Smooth muscle cell (in vitro differentiated cells): ENCODE results near the gene RCOR2. TPM values are rescaled to one million over a fixed set of nuclear protein-coding genes. Genes with fewer than 3 reads are reported as not detected.
"Not testable (repeated sequence)": the region's sequence is repeated elsewhere in the genome, so short reads cannot be mapped to it uniquely, and the experiment has no call there.

Experiments used
- DNase-seq: peaks from one replicate; lab custom pipeline; 2025; ENCODE audit not compliant: unreplicated experiment; lab: John Stamatoyannopoulos, UW
- H2AFZ ChIP-seq: fragments of 200-600 bp; sonication (generic); 2 replicates; pipeline ENCODE4 v1.6.0; 2016; ENCODE audit warnings: antibody characterized with exemption, low read depth, mild to moderate bottlenecking
- H3F3A ChIP-seq: fragments of 200-600 bp; sonication (generic); 2 replicates; pipeline ENCODE4 v1.6.0; 2017; ENCODE audit warnings: antibody characterized with exemption, low read depth
- H3K27ac ChIP-seq: fragments of 200-600 bp; sonication (generic); 2 replicates; pipeline ENCODE4 v1.5.1; 2016; ENCODE audit warnings: low read depth, mild to moderate bottlenecking
- H3K27me3 ChIP-seq: fragments of 200-600 bp; sonication (generic); 2 replicates; pipeline ENCODE4 v1.6.1; 2016; ENCODE audit warnings: low read depth, mild to moderate bottlenecking
- H3K36me3 ChIP-seq: fragments of 200-600 bp; sonication (generic); 2 replicates; pipeline ENCODE4 v1.5.1; 2016; ENCODE audit warnings: low read depth
- H3K4me1 ChIP-seq: fragments of 200-600 bp; sonication (generic); 2 replicates; pipeline ENCODE4 v1.5.1; 2016; ENCODE audit warnings: low read depth
- H3K4me2 ChIP-seq: fragments of 200-600 bp; sonication (generic); 2 replicates; pipeline ENCODE4 v1.6.0; 2016; ENCODE audit warnings: mild to moderate bottlenecking
- H3K4me3 ChIP-seq: fragments of 200-600 bp; sonication (generic); 2 replicates; pipeline ENCODE4 v1.5.1; 2016; ENCODE audit warnings: mild to moderate bottlenecking
- H3K79me2 ChIP-seq: fragments of 200-600 bp; sonication (generic); 2 replicates; pipeline ENCODE4 v1.6.0; 2016; ENCODE audit warnings: low read depth, mild to moderate bottlenecking
- H3K9ac ChIP-seq: fragments of 200-600 bp; sonication (generic); 2 replicates; pipeline ENCODE4 v1.6.0; 2016; ENCODE audit warnings: low read depth
- H3K9me3 ChIP-seq: fragments of 200-600 bp; sonication (generic); replicated peaks from 2 replicates; pipeline ENCODE4 v1.5.1; 2016; ENCODE audit warnings: low read depth
- H4K20me1 ChIP-seq: fragments of 200-600 bp; sonication (generic); 2 replicates; pipeline ENCODE4 v1.6.0; 2016; ENCODE audit warnings: low read depth
- CTCF ChIP-seq: fragments of 200-600 bp; sonication (generic); IDR thresholded peaks from 2 replicates; pipeline ENCODE4 v1.5.1; 2017; ENCODE audit warnings: borderline replicate concordance, mild to moderate bottlenecking, antibody characterized with exemption; ENCODE audit not compliant: insufficient read depth, poor library complexity, severe bottlenecking
- WGBS: methylation state at CpG from one replicate; pipeline ENCODE4 v1.1.7; 2016; ENCODE audit warnings: low lambda C conversion rate; 5-methylcytosine and 5-hydroxymethylcytosine counted together
- polyA plus RNA-seq: library from polyadenylated mRNA; unstranded; fragments of >200 nt; fragmentation: Nextera tagmentation; extraction: Ambion mirVana; gene quantifications from 2 replicates; pipeline ENCODE4 v1.2.1, GENCODE V29; 2016
- total RNA-seq: library from RNA; depleted of rRNA; stranded (reverse); fragments of >200 nt; gene quantifications from 2 replicates; pipeline ENCODE4 v1.2.3, GENCODE V29; 2014

Gene RCOR2
- total and polyA plus RNA-seq, 2 experiments from 2014 or later: 8.5 to 8.7 TPM

GRCh38 chr11:63869171-63869591, 47.8 kb downstream of the RCOR2 start:
- H3K4me2 ChIP-seq: no peak overlapping the region
- H3F3A ChIP-seq: peaks cover 19% of the 10 kb centered on the region
- no peaks in the 10 kb centered on the region for H3K27me3 ChIP-seq
- peaks cover 99% of the 10 kb centered on the region for H4K20me1 ChIP-seq
- H3K9me3 ChIP-seq: no peaks in the 10 kb centered on the region
- no peak overlapping the region for H3K9ac ChIP-seq
- no peak overlapping the region for H3K27ac ChIP-seq
- 69% methylated on average over 7 of the region's 7 CpGs for WGBS
- no peaks in the 10 kb centered on the region for H3K36me3 ChIP-seq
- no peak for TF ChIP-seq CTCF
- no peak overlapping the region for H2AFZ ChIP-seq
- peaks cover 80% of the 10 kb centered on the region for H3K79me2 ChIP-seq
- H3K4me1 ChIP-seq: peaks cover 5% of the 10 kb centered on the region
- DNase-seq: no peak
- no peak overlapping the region for H3K4me3 ChIP-seq

GRCh38 chr11:63868399-63869064, 48.4 kb downstream of the RCOR2 start:
- H3K4me2 ChIP-seq: no peak overlapping the region
- no peak overlapping the region for H3K9ac ChIP-seq
- no peaks in the 10 kb centered on the region for H3K36me3 ChIP-seq
- H4K20me1 ChIP-seq: peaks cover 99% of the 10 kb centered on the region
- H3F3A ChIP-seq: peaks cover 19% of the 10 kb centered on the region
- no peak overlapping the region for H3K27ac ChIP-seq
- H3K4me3 ChIP-seq: no peak overlapping the region
- H3K9me3 ChIP-seq: no peaks in the 10 kb centered on the region
- H2AFZ ChIP-seq: no peak overlapping the region
- no peaks in the 10 kb centered on the region for H3K27me3 ChIP-seq
- H3K4me1 ChIP-seq: peaks cover 5% of the 10 kb centered on the region
- no peak for DNase-seq
- peaks cover 80% of the 10 kb centered on the region for H3K79me2 ChIP-seq
- WGBS: 55% methylated on average over 9 of the region's 9 CpGs
- TF ChIP-seq CTCF: no peak

- no peaks in the 10 kb centered on the region for H3K27me3 ChIP-seq
- H3K4me2 ChIP-seq: no peak overlapping the region
- no peak for TF ChIP-seq CTCF
- no peak overlapping the region for H3K9ac ChIP-seq
- H3K4me1 ChIP-seq: peaks cover 4% of the 10 kb centered on the region
- H2AFZ ChIP-seq: no peak overlapping the region
- H3F3A ChIP-seq: peaks cover 19% of the 10 kb centered on the region
- H3K36me3 ChIP-seq: no peaks in the 10 kb centered on the region
- no peak for DNase-seq
- 92% methylated on average over 4 of the region's 4 CpGs for WGBS
- peaks cover 98% of the 10 kb centered on the region for H4K20me1 ChIP-seq
- no peak overlapping the region for H3K27ac ChIP-seq
- H3K9me3 ChIP-seq: no peaks in the 10 kb centered on the region
- H3K79me2 ChIP-seq: peaks cover 74% of the 10 kb centered on the region
- H3K4me3 ChIP-seq: no peak overlapping the region
Measured at GRCh38 chr11:63867511-63867910, 49.5 kb downstream of the RCOR2 start.

GRCh38 chr11:63866211-63866610, 50.8 kb downstream of the RCOR2 start:
- Histone ChIP-seq H3F3A (peaks cover 21% of the 10 kb centered on the region), H3K9ac (no peak overlapping the region), H3K4me1 (no peaks in the 10 kb centered on the region), H3K9me3 (no peaks in the 10 kb centered on the region), H3K4me3 (no peak overlapping the region), H3K4me2 (peak overlapping the region; percentile 20), H3K36me3 (no peaks in the 10 kb centered on the region), H3K27me3 (no peaks in the 10 kb centered on the region), H3K79me2 (peaks cover 73% of the 10 kb centered on the region), H2AFZ (no peak overlapping the region), H3K27ac (no peak overlapping the region), H4K20me1 (peaks cover 99% of the 10 kb centered on the region)
- no peak for DNase-seq
- TF ChIP-seq CTCF: no peak
- 64% methylated on average over 4 of the region's 4 CpGs for WGBS

GRCh38 chr11:63863620-63864019, 53.3 kb downstream of the RCOR2 start:
- not testable (repeated sequence) for H3F3A ChIP-seq, H3K4me1 ChIP-seq, H3K9me3 ChIP-seq, H3K27ac ChIP-seq, H3K4me3 ChIP-seq, H3K36me3 ChIP-seq, DNase-seq, H2AFZ ChIP-seq, H3K9ac ChIP-seq, H3K4me2 ChIP-seq, H3K27me3 ChIP-seq
- Histone ChIP-seq H4K20me1 (peaks cover 99% of the 10 kb centered on the region), H3K79me2 (peaks cover 63% of the 10 kb centered on the region)
- WGBS: 97% methylated on average over 6 of the region's 6 CpGs
